Keratinocyte (primary cell): Measurements from ENCODE around the gene FHAD1. TPM values are rescaled to one million over a fixed set of nuclear protein-coding genes. Genes with fewer than 3 reads are reported as not detected.
A peak's percentile ranks its signal among the peaks of the same experiment; 100 is the strongest.

Source experiments
- DNase-seq: peaks from one replicate; pipeline ENCODE4 v3.0.0-alpha.2; 2011; ENCODE audit warnings: low read depth, missing footprints, low spot score
- FAIRE-seq: peaks from 2 replicates; lab custom pipeline; 2011; peaks lifted over from hg19 to GRCh38; lab: Jason Lieb, UNC
- H2AFZ ChIP-seq: 2 replicates; pipeline ENCODE4 v1.6.0; 2012; ENCODE audit warnings: low read length, control low read depth, inconsistent platforms; ENCODE audit not compliant: control insufficient read depth
- H3K27ac ChIP-seq: 2 replicates; pipeline ENCODE4 v1.5.1; 2011; ENCODE audit warnings: low read length; ENCODE audit not compliant: control insufficient read depth, insufficient read depth
- H3K27me3 ChIP-seq: 3 replicates; pipeline ENCODE4 v1.6.0; 2011; ENCODE audit warnings: low read length; ENCODE audit not compliant: control insufficient read depth, insufficient read depth; ENCODE audit errors: extremely low read depth
- H3K36me3 ChIP-seq, 2 experiments: 2 replicates in 1 of 2; 3 replicates in 1 of 2; pipeline ENCODE4 v1.5.1; 2011; ENCODE audit warnings: low read length in 2 of 2, mild to moderate bottlenecking in 1 of 2; ENCODE audit not compliant: control insufficient read depth in 2 of 2, insufficient read depth in 2 of 2; ENCODE audit errors: extremely low read depth in 1 of 2
- H3K4me1 ChIP-seq: 3 replicates; pipeline ENCODE4 v1.5.1; 2011; ENCODE audit warnings: low read length; ENCODE audit not compliant: control insufficient read depth, insufficient read depth; ENCODE audit errors: extremely low read depth
- H3K4me2 ChIP-seq: 3 replicates; pipeline ENCODE4 v1.6.0; 2011; ENCODE audit warnings: low read depth, low read length; ENCODE audit not compliant: control insufficient read depth, insufficient read depth; ENCODE audit errors: extremely low read depth
- H3K4me3 ChIP-seq, 3 experiments: fragments of 200-600 bp in 1 of 3; sonication (generic) in 1 of 3; 2 replicates in 2 of 3; 3 replicates in 1 of 3; pipeline ENCODE4 v1.5.1; 2011 to 2016; ENCODE audit warnings: low read length in 3 of 3, mild to moderate bottlenecking in 3 of 3, control low read depth in 2 of 3, inconsistent platforms in 1 of 3, low read depth in 1 of 3, mixed read lengths in 1 of 3, mixed run types in 1 of 3, moderate library complexity in 1 of 3; ENCODE audit not compliant: control insufficient read depth in 2 of 3, insufficient read depth in 2 of 3; ENCODE audit errors: extremely low read depth in 1 of 3
- H3K79me2 ChIP-seq: 2 replicates; pipeline ENCODE4 v1.6.0; 2012; ENCODE audit warnings: low read length; ENCODE audit not compliant: control insufficient read depth, insufficient read depth
- H3K9ac ChIP-seq: 3 replicates; pipeline ENCODE4 v1.6.0; 2011; ENCODE audit warnings: low read length; ENCODE audit not compliant: control insufficient read depth, insufficient read depth; ENCODE audit errors: extremely low read depth
- H3K9me1 ChIP-seq: 3 replicates; pipeline ENCODE4 v1.6.0; 2011; ENCODE audit warnings: low read length; ENCODE audit not compliant: control insufficient read depth, insufficient read depth; ENCODE audit errors: extremely low read depth
- H3K9me3 ChIP-seq: 2 replicates; pipeline ENCODE4 v1.5.1; 2012; ENCODE audit warnings: low read depth, low read length; ENCODE audit not compliant: control insufficient read depth
- H4K20me1 ChIP-seq: 3 replicates; pipeline ENCODE4 v1.6.0; 2011; ENCODE audit warnings: low read length; ENCODE audit not compliant: control insufficient read depth, insufficient read depth; ENCODE audit errors: extremely low read depth
- CTCF ChIP-seq, 3 experiments: IDR thresholded peaks in 1 of 3; conservative IDR thresholded peaks in 1 of 3; optimal IDR thresholded peaks in 1 of 3; 2 replicates in 2 of 3; 3 replicates in 1 of 3; pipeline versions ENCODE3 to v1.5.1; 2011; ENCODE audit warnings: low read length in 3 of 3, mild to moderate bottlenecking in 3 of 3, moderate library complexity in 2 of 3, control low read depth in 1 of 3, inconsistent platforms in 1 of 3; ENCODE audit not compliant: insufficient read depth in 2 of 3; ENCODE audit errors: extremely low read depth in 1 of 3
- EZH2 ChIP-seq: IDR thresholded peaks from one replicate; pipeline ENCODE4 v1.6.1; 2012; ENCODE audit warnings: inconsistent platforms, mild to moderate bottlenecking, low read length, moderate library complexity
- dilution Hi-C: fragments of 300-500 bp; cut with MboI; formaldehyde crosslinking; loops from one replicate; pipeline ENCODE4 v1.7.0; 2020; ENCODE audit warnings: low sequenced_read_pairs; ENCODE audit not compliant: extremely low pct_ligation_motif_present
- polyA plus RNA-seq, 5 experiments: library from polyadenylated mRNA; depleted of rRNA in 3 of 5; stranded (reverse) in 3 of 5; stranded (forward) in 1 of 5; unstranded in 1 of 5; fragments of >200 nt; gene quantifications; 1 replicate in 1 of 5; 2 replicates in 3 of 5; 3 replicates in 1 of 5; pipeline versions ENCODE4 v1.2.1 to v1.2.3, GENCODE V29; 2011 to 2012; ENCODE audit warnings: missing spikeins in 2 of 5, low read depth in 1 of 5, low replicate concordance in 1 of 5

The FHAD1 gene
- polyA plus RNA-seq, 1 donor (not counting 4 experiments of a cell fraction or from before 2014, with no cell fraction given) = 0.09 TPM

DNA sequence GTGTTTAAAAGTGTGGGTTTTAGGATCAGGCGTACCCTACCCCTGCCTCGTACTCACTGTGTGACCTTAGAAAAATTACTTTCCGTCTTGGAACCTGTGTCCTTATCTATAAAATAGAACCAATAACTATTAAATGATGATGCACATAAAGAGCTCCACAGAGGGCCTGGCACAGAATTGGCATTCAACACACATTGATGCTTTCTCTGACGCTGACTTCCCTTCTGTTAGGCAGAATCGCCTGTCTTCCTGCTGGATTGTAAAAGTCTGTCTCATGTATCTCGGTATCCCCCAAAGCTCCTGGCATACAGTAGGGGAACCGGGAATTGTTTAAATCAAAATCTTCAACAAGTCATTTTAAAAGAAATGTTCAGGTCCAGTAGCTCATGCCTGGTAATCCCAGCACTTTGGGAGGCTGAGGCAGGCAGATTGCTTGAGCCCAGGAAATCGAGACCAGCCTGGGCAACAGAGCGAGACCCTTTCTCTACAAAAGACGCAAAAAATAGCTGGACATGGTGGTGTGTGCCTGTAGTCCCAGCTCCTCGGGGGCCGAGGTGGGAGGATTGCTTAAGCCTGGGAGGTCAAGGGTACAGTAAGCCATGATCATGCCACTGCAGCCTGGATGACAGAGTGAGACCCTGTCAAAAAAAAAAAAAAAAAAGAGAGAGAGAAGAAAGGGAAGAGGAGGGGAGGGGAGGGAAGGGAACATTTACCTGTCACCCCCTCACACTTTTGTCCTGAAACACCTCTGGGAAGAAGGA lies 41.3 kb upstream of the FHAD1 start:
- dilution Hi-C loops = no loop called here
- Histone ChIP-seq H3K9me1 (peaks cover 3% of the 10 kb centered on the region), H3K27me3 (no peaks in the 10 kb centered on the region), H3K4me1 (peaks cover 25% of the 10 kb centered on the region), H3K79me2 (peaks cover 26% of the 10 kb centered on the region), H4K20me1 (peaks cover 8% of the 10 kb centered on the region), H3K36me3 (peaks cover 0 to 1% of the 10 kb centered on the region in 2 experiments), H3K27ac (no peak overlapping the region), H3K9me3 (no peaks in the 10 kb centered on the region), H3K4me2 (no peak overlapping the region), H3K9ac (no peak overlapping the region), H2AFZ (no peak overlapping the region), H3K4me3 (no peak overlapping the region)
- FAIRE-seq (no peak), DNase-seq (no peak)
- TF ChIP-seq CTCF (optimal IDR thresholded peaks at IDR 0.05 in 1 of 3, IDR thresholded peaks at IDR 0.05 in 1 of 3, conservative IDR thresholded peaks at IDR 0.05 in 1 of 3; ENCODE audit: extremely low read depth in 1 of 3, insufficient read depth in 2 of 3, low read length in 3 of 3) = no peak
- no peak for TF ChIP-seq EZH2

DNA sequence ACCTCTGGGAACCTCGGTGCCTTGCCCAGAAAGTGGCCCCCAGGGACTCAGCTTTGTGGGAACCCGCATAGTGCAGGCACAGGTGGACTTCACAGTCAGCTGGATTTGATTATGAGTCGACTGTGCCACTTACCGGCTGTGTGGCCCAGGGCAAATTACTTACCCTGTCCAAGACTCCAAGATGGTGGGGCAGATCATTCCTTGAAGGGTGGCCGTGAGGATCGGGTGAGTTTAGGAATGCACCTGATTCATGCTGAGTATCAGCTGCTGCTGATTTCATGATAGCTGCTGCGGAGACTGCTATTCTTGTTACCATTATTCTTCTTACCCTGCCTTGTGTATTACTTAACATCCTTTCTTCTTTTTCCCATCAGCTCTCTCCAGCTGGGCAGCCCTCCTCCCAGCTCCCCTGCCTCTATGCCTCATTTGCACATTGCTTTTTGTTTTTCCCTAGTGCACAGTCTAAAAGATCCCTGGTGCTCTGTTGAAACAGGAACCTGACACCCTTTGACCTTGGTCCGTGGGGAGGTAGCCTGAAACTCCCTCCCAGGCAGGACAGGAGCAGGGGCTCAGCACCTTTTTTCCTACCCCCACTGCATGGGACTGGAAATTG lies 40.5 kb upstream of the FHAD1 start:
- H3K36me3 ChIP-seq = peaks cover 0 to 1% of the 10 kb centered on the region in 2 experiments
- DNase-seq (no peak), FAIRE-seq (peak; percentile 63)
- no peaks in the 10 kb centered on the region for H3K9me3 ChIP-seq
- H3K27me3 ChIP-seq = no peaks in the 10 kb centered on the region
- dilution Hi-C loops = no loop called here
- H3K4me3 ChIP-seq = no peak overlapping the region
- no peak overlapping the region for H2AFZ ChIP-seq
- H3K9ac ChIP-seq = peak overlapping the region; percentile 29
- H3K79me2 ChIP-seq = peaks cover 24% of the 10 kb centered on the region
- H3K4me1 ChIP-seq = peaks cover 20% of the 10 kb centered on the region
- no peak for TF ChIP-seq EZH2
- peak in 1 of 3 experiments; percentile 34 for TF ChIP-seq CTCF (optimal IDR thresholded peaks at IDR 0.05 in 1 of 3, IDR thresholded peaks at IDR 0.05 in 1 of 3, conservative IDR thresholded peaks at IDR 0.05 in 1 of 3; ENCODE audit: extremely low read depth in 1 of 3, insufficient read depth in 2 of 3, low read length in 3 of 3)
- peaks cover 6% of the 10 kb centered on the region for H4K20me1 ChIP-seq
- no peak overlapping the region for H3K27ac ChIP-seq
- H3K4me2 ChIP-seq = peak overlapping the region; percentile 51
- peaks cover 3% of the 10 kb centered on the region for H3K9me1 ChIP-seq
